MG63 (cell line): ENCODE measurements around the gene CCDC142. TPM values are rescaled to one million over a fixed set of nuclear protein-coding genes. Genes with fewer than 3 reads are reported as not detected.
"Not testable (repeated sequence)": the region's sequence is repeated elsewhere in the genome, so short reads cannot be mapped to it uniquely, and the experiment has no call there.

ENCODE experiments used
- DNase-seq: peaks from one replicate; pipeline ENCODE4 v3.0.0-alpha.2; 2020
- H3K27me3 ChIP-seq: fragments of 250-450 bp; sonication (Bioruptor Pico); 2 replicates; pipeline ENCODE4 v1.5.1; 2020; ENCODE audit warnings: mild to moderate bottlenecking, moderate library complexity
- H3K36me3 ChIP-seq: fragments of 250-450 bp; sonication (Bioruptor Pico); 2 replicates; pipeline ENCODE4 v1.5.1; 2020; ENCODE audit warnings: mild to moderate bottlenecking, moderate library complexity
- H3K4me3 ChIP-seq: fragments of 250-450 bp; sonication (Bioruptor Pico); 2 replicates; pipeline ENCODE4 v1.5.1; 2020; ENCODE audit warnings: mild to moderate bottlenecking, moderate library complexity
- H3K9me3 ChIP-seq: fragments of 250-450 bp; sonication (Bioruptor Pico); 2 replicates; pipeline ENCODE4 v1.5.1; 2020; ENCODE audit warnings: mild to moderate bottlenecking, moderate library complexity
- total RNA-seq: library from RNA; depleted of rRNA; stranded (reverse); fragments of >200 nt; shearing (Covaris generic); gene quantifications from 2 replicates; pipeline ENCODE4 v1.2.3, GENCODE V29; 2014; ENCODE audit warnings: low replicate concordance

The CCDC142 gene
- total RNA-seq, 1 experiment from 2014 or later, result 6.8 TPM

DNA sequence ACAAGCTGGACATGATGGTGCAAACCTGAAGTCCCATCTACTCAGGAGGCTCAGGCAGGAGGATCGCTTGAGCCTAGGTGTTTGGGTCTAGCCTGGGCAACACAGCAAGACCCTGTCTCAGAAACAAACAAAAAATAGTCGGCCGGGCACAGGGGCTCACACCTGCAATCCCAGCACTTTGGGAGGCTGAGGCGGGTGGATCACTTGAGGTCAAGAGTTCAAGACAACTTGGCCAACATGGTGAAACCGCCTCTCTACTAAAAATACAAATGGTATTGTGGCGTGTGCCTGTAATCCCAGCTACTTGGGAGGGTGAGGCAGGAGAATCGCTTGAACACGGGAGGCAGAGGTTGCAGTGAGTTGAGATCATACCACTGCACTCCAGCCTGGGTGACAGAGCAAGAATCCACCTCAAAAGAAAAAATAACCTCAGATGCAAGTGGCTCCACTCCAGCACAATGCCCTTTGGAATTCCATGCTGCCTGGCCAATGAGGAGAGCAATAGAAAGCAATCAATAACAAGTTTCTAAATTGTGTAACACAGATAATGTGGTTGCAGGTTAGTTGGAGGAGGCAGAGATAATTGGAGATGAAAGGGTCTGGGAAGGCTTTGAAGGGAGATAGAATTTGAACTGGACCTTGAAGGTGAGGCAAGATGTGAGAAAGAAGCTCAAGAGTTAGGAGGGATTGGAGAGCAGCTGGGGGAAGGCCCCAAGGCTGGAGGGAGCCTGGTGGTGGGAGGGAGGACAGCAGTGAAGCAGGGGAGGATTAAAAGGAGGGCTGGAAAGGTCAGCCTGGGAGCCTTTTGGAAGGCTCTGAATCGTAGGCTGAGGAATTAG lies 6.1 kb upstream of the CCDC142 start:
- H3K4me3 ChIP-seq, result no peak overlapping the region
- no peaks in the 10 kb centered on the region for H3K9me3 ChIP-seq
- H3K27me3 ChIP-seq, result no peaks in the 10 kb centered on the region
- no peak for DNase-seq
- H3K36me3 ChIP-seq, result peaks cover 16% of the 10 kb centered on the region

DNA sequence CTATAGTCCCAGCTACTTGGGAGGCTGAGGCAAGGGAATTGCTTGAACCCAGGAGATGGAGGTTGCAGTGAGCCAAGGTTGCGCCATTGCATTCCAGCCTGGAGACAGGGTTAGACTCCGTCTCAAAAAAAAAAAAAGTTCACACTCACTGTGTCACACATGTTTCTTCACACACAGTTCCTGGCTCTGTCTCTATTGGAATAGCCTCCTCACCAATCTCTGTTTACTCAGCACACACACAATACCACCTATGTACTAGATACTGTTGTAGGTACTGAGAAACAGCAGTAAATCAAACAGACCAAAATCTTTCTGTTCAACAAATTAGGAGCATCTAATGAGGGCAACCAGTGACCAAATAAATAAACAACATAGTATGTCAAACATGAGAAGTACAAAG lies 3.3 kb upstream of the CCDC142 start:
- no peaks in the 10 kb centered on the region; the same call in none of the 2 replicates for H3K36me3 ChIP-seq
- H3K9me3 ChIP-seq, result no peaks in the 10 kb centered on the region
- no peaks in the 10 kb centered on the region for H3K27me3 ChIP-seq
- DNase-seq, result no peak
- H3K4me3 ChIP-seq, result no peak overlapping the region

GRCh38 chr2:74483675-74484164 lies 922 bp upstream of the CCDC142 start:
- Histone ChIP-seq H3K36me3 (peaks cover 11% of the 10 kb centered on the region), H3K4me3 (peak overlapping the region; percentile 97)
- not testable (repeated sequence) for H3K27me3 ChIP-seq, H3K9me3 ChIP-seq, DNase-seq

GRCh38 chr2:74481961-74482800 lies 617 bp downstream of the CCDC142 start:
- DNase-seq, result peak; percentile 49
- peaks cover 16% of the 10 kb centered on the region for H3K36me3 ChIP-seq
- H3K9me3 ChIP-seq, result no peaks in the 10 kb centered on the region
- H3K4me3 ChIP-seq, result peak overlapping the region; percentile 97
- no peaks in the 10 kb centered on the region for H3K27me3 ChIP-seq

GRCh38 chr2:74481431-74481830 lies 1.4 kb downstream of the CCDC142 start:
- no peaks in the 10 kb centered on the region for H3K9me3 ChIP-seq
- peaks cover 17% of the 10 kb centered on the region for H3K36me3 ChIP-seq
- DNase-seq, result no peak
- no peaks in the 10 kb centered on the region for H3K27me3 ChIP-seq
- H3K4me3 ChIP-seq, result peak overlapping the region; percentile 97

DNA sequence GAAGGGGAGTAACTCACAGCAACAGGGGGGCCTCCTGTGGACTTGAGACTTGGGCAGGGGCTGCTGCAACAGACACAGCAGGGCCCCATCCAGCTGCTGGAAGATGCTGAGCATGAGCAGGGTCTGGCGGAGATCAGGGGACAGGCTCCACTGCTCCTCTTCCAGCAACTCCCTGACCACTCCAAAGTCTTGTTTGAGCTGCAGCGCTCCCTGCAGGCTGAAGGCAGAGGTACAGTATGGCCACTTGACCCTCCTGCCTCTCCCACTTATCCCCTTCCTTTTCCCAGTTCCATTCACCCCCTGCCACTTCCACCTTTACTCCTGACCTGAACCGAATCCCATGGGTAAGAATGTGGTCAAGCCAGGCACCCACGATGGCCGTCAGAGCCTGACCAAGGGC lies 7.9 kb downstream of the CCDC142 start:
- Histone ChIP-seq H3K27me3 (no peaks in the 10 kb centered on the region), H3K4me3 (no peak overlapping the region), H3K9me3 (no peaks in the 10 kb centered on the region), H3K36me3 (peaks cover 25% of the 10 kb centered on the region)
- no peak for DNase-seq

GRCh38 chr2:74474481-74474880 lies 8.3 kb downstream of the CCDC142 start:
- H3K9me3 ChIP-seq, result no peaks in the 10 kb centered on the region
- H3K4me3 ChIP-seq, result no peak overlapping the region
- no peaks in the 10 kb centered on the region for H3K27me3 ChIP-seq
- DNase-seq, result no peak
- H3K36me3 ChIP-seq, result peaks cover 22% of the 10 kb centered on the region

DNA sequence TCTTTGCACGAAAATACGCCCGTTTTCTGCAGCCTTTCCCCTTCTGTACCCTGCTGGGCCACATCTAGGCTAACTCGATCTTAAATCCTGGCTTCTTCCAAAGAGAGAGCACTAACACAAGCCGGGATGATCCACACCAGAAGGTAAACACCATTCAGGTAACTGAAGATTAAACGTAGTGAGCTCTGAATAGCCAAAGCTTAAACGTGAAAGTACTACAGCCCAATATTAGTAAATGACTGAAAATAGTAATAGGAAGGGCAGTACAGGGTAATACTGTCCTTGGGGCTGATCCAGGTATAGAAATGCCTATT lies 9.9 kb downstream of the CCDC142 start:
- Histone ChIP-seq H3K9me3 (no peaks in the 10 kb centered on the region), H3K27me3 (no peaks in the 10 kb centered on the region), H3K36me3 (peaks cover 22% of the 10 kb centered on the region), H3K4me3 (peak overlapping the region; percentile 70)
- no peak for DNase-seq

- DNase-seq, result peak; percentile 94
- H3K27me3 ChIP-seq, result no peaks in the 10 kb centered on the region
- H3K9me3 ChIP-seq, result no peaks in the 10 kb centered on the region
- H3K36me3 ChIP-seq, result peaks cover 18% of the 10 kb centered on the region
- H3K4me3 ChIP-seq, result peak within 1 kb of the TSS; percentile 70
These were observed 10.5 kb downstream of the CCDC142 start, which contains the start of gene MRPL53 for GRCh38 chr2:74472086-74472944. Gene MRPL53 (minus strand): TSS chr2:74472680. CDS start chr2:74472660, 20 bp downstream.

DNA sequence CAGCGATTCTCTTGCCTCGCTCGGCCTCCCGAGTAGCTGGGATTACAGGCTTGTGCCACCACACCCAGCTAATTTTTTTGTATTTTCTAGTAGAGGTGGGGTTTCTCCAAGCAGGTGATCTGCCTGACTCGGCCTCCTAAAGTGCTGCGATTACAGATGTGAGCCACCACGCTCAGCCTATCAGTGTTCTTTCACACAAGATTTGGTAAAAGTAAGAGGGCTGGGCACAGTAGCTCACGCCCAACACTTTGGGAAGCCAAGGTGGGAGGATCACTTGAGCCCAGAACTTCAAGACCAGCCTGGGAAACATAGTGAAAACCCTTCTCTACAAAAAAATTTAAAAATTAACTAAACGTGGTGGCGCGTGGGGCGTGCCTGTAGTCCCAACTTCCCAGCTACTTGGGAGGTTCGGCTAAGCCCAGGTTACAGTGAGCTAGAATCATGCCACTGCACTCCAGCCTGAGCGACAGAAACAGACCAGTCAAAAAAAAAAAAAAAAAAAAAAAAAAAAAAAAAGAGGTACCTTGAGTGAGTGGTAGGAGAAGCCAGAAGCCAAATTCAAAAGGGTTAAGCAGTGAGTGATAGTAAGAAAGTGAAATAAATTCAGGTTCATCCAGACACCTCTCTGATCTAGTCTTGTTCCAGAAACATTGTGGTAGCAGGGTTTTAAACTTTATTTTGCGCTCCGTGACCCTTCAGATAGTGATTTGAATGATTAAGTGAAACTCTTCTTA lies 11.3 kb downstream of the CCDC142 start:
- Histone ChIP-seq H3K27me3 (no peaks in the 10 kb centered on the region), H3K9me3 (no peaks in the 10 kb centered on the region), H3K4me3 (peak overlapping the region; percentile 70), H3K36me3 (peaks cover 16% of the 10 kb centered on the region)
- no peak for DNase-seq

DNA sequence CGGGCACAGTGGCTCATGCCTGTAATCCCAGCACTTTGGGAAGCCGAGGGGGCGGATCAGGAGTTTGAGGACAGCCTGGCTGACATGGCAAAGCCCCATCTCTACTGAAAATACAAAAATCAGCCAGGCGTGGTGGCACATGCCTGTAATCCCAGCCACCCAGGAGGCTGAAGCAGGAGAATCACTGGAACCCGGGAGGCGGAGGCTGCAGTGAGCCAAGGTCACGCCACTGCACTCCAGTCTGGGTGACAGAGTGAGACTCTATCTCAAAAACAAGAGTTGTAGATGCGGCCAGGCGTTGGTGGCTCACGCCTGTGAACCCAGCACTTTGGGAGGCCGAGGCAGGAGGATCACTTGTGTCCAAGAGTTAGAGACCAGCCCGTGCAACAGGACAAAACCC lies 12.1 kb downstream of the CCDC142 start:
- not testable (repeated sequence) for H3K4me3 ChIP-seq, H3K9me3 ChIP-seq, DNase-seq, H3K27me3 ChIP-seq
- peaks cover 12% of the 10 kb centered on the region for H3K36me3 ChIP-seq

DNA sequence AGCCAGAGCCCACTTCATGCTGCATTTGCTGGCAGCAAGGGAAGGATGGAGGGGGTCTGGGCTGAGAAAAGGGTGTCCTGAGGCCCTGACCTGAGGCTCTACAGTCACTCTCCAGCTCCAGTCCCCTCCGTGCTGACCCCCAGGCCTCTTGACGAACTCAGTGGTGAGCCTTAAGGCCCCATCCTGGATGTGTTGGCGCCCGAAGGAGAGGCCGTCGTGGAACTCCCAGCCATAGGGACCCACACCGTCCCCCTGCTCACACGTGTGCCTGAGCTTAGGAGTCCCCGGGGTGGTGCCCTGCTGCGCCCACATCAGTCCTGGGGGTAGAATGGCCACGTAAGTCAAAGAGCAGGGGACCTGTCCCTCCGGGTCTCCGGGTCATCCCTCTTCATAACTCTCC lies 18.4 kb downstream of the CCDC142 start:
- peak overlapping the region; percentile 97 for H3K4me3 ChIP-seq
- H3K27me3 ChIP-seq, result no peaks in the 10 kb centered on the region
- no peaks in the 10 kb centered on the region for H3K9me3 ChIP-seq
- peaks cover 18% of the 10 kb centered on the region for H3K36me3 ChIP-seq
- DNase-seq, result no peak

GRCh38 chr2:74462786-74463105 lies 20.1 kb downstream of the CCDC142 start:
- no peak overlapping the region for H3K4me3 ChIP-seq

DNA sequence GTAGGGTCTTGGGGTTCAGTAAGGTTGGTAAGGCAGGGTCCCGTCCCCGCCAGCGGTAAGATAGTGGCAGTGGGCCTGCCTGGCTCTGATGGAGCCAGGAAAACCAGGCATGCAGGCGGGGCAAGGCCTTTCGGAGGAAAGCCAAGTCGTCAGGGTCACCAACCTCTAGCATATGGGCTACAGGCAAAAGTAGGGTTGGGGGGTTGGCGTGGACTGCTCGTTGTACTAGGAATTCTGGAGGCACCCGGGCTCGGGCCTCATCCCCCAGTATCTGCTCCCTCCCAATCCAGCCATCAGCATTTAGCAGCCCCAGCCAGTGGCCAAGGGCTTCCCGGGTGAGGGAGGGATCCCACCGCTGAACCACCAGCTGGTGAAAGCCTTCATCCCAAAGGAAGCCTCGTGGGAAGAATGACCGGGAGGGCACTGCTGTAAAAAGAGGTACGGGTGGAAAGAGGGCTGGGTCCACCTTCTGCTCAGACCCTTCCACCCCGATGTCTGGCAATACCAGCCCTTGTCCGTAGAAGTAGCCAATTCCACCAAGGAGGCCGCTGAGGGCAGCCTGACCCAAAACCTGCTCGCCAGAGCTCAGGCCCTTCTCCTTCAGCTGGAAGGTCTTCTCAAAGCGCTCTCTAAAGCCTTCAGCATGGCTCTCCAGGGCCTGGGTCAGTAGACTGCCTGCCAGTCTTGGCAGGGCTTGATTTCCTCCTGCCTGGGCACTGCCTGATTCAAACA lies 20.6 kb downstream of the CCDC142 start:
- Histone ChIP-seq H3K36me3 (peaks cover 18% of the 10 kb centered on the region), H3K27me3 (no peaks in the 10 kb centered on the region), H3K9me3 (no peaks in the 10 kb centered on the region), H3K4me3 (no peak overlapping the region)
- no peak for DNase-seq

More at GRCh38 chr2:74462786-74463105, 20.1 kb downstream of the CCDC142 start:
- H3K9me3 ChIP-seq, result no peaks in the 10 kb centered on the region
- H3K36me3 ChIP-seq, result peaks cover 18% of the 10 kb centered on the region
- no peaks in the 10 kb centered on the region for H3K27me3 ChIP-seq
- no peak for DNase-seq

GRCh38 chr2:74461187-74462053 lies 21.4 kb downstream of the CCDC142 start:
- H3K36me3 ChIP-seq, result peaks cover 22% of the 10 kb centered on the region
- no peaks in the 10 kb centered on the region for H3K27me3 ChIP-seq
- DNase-seq, result no peak
- no peaks in the 10 kb centered on the region for H3K9me3 ChIP-seq
- H3K4me3 ChIP-seq, result no peak overlapping the region
